MM.1S (cell line): ENCODE measurements around the gene MBTPS1.
A peak's percentile ranks its signal among the peaks of the same experiment; 100 is the strongest.

Source experiments
- DNase-seq: peaks from one replicate; pipeline ENCODE4 v3.0.0-alpha.2; 2015
- H2AFZ ChIP-seq: fragments of 300-600 bp; sonication (generic); 2 replicates; pipeline ENCODE4 v1.6.0; 2016; ENCODE audit warnings: antibody characterized with exemption, low read length
- H3F3A ChIP-seq: fragments of 300-600 bp; sonication (generic); 2 replicates; pipeline ENCODE4 v1.6.1; 2016; ENCODE audit warnings: mild to moderate bottlenecking, antibody characterized with exemption, low read length, moderate library complexity, mixed read lengths; ENCODE audit not compliant: insufficient read depth
- H3K27ac ChIP-seq: fragments of 300-600 bp; sonication (generic); 2 replicates; pipeline ENCODE4 v1.5.1; 2016; ENCODE audit warnings: mild to moderate bottlenecking, low read length
- H3K27me3 ChIP-seq: fragments of 300-600 bp; sonication (generic); replicated peaks from 2 replicates; pipeline ENCODE4 v1.6.0; 2016; ENCODE audit warnings: low read length; ENCODE audit not compliant: insufficient read depth
- H3K36me3 ChIP-seq: fragments of 300-600 bp; sonication (generic); replicated peaks from 2 replicates; pipeline ENCODE4 v1.6.1; 2016; ENCODE audit warnings: mild to moderate bottlenecking, low read length, mixed read lengths; ENCODE audit not compliant: insufficient read depth
- H3K4me1 ChIP-seq: fragments of 300-600 bp; sonication (generic); 2 replicates; pipeline ENCODE4 v1.6.1; 2016; ENCODE audit warnings: low read length, mixed read lengths
- H3K4me2 ChIP-seq: fragments of 300-600 bp; sonication (generic); 2 replicates; pipeline ENCODE4 v1.6.0; 2016; ENCODE audit warnings: low read depth, low read length
- H3K4me3 ChIP-seq: fragments of 300-600 bp; sonication (generic); 2 replicates; pipeline ENCODE4 v1.5.1; 2016; ENCODE audit warnings: low read length, mixed read lengths
- H3K79me2 ChIP-seq: fragments of 300-600 bp; sonication (generic); 2 replicates; pipeline ENCODE4 v1.6.1; 2016; ENCODE audit warnings: mixed run types, low read length, mixed read lengths
- H3K9ac ChIP-seq: fragments of 300-600 bp; sonication (generic); 2 replicates; pipeline ENCODE4 v1.6.1; 2016; ENCODE audit warnings: low read length, mixed read lengths
- H3K9me2 ChIP-seq: fragments of 300-600 bp; sonication (generic); replicated peaks from 2 replicates; pipeline ENCODE4 v1.6.1; 2016; ENCODE audit warnings: mild to moderate bottlenecking, low read length, mixed read lengths; ENCODE audit not compliant: insufficient read depth
- H3K9me3 ChIP-seq: fragments of 300-600 bp; sonication (generic); replicated peaks from 2 replicates; pipeline ENCODE4 v1.6.1; 2016; ENCODE audit warnings: mild to moderate bottlenecking, low read length, mixed read lengths; ENCODE audit not compliant: insufficient read depth
- H4K20me1 ChIP-seq: fragments of 300-600 bp; sonication (generic); 2 replicates; pipeline ENCODE4 v1.6.1; 2016; ENCODE audit warnings: mild to moderate bottlenecking, low read length, moderate library complexity, mixed read lengths; ENCODE audit not compliant: insufficient read depth
- CTCF ChIP-seq: fragments of 300-600 bp; sonication (generic); IDR thresholded peaks from 2 replicates; pipeline ENCODE4 v1.5.1; 2016; ENCODE audit warnings: antibody characterized with exemption, low read length, mixed read lengths
- EZH2 ChIP-seq: fragments of 300-600 bp; sonication (generic); optimal IDR thresholded peaks from 2 replicates; pipeline ENCODE3; 2017; ENCODE audit warnings: low read depth, mild to moderate bottlenecking, antibody characterized with exemption, low read length, mixed read lengths
- EZH2phosphoT487 ChIP-seq: fragments of 300-600 bp; sonication (generic); IDR thresholded peaks from 2 replicates; pipeline ENCODE4 v1.6.1; 2018; ENCODE audit warnings: antibody characterized with exemption, low read length

MBTPS1 gene

GRCh38 chr16:84098939-84099338, 17.8 kb downstream of the MBTPS1 start:
- peaks cover 4% of the 10 kb centered on the region for H3F3A ChIP-seq
- peak overlapping the region; percentile 23; the same call in 1 of the 2 replicates for H3K9ac ChIP-seq
- H3K9me2 ChIP-seq: no peaks in the 10 kb centered on the region
- no peaks in the 10 kb centered on the region for H3K36me3 ChIP-seq
- H4K20me1 ChIP-seq: no peaks in the 10 kb centered on the region
- H3K4me3 ChIP-seq: no peak overlapping the region
- H3K79me2 ChIP-seq: peaks cover 74% of the 10 kb centered on the region
- no peaks in the 10 kb centered on the region for H3K27me3 ChIP-seq
- TF ChIP-seq EZH2 (no peak), EZH2phosphoT487 (no peak), CTCF (no peak)
- no peak overlapping the region for H2AFZ ChIP-seq
- 0 out of 2 replicates have a peak, but pooled peaks cover 9% of the 10 kb centered on the region for H3K4me1 ChIP-seq
- no peaks in the 10 kb centered on the region for H3K9me3 ChIP-seq
- DNase-seq: no peak
- no peak overlapping the region for H3K4me2 ChIP-seq
- H3K27ac ChIP-seq: peak overlapping the region; percentile 96

DNA sequence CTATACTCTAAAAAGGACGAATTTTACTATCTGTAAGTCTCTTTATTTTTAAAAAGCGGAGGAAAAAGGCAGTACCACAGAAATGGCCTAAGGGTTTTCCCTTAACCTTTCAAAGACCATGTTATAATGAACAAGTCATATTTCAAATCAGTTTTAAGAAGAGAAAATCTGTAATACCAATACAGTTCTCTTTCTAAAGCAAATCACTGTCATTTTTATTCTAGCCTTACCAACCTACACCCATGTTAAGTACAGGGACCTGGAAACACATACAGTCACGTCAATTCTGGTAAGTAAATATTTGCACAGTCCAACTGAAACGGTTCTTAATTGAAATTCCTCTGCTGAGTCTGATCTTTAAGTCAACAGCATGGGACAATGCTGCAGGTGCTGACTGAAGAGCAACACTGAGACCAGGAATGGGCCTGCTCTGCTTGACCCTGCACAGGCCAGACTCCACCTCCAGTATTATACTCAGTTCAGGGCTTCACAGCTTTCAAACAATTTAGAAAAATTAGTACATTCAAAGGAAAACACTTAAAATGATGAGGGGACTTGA, 20.2 kb downstream of the MBTPS1 start:
- Histone ChIP-seq H3K4me2 (no peak overlapping the region), H3K4me1 (0 out of 2 replicates have a peak, but pooled peaks cover 7% of the 10 kb centered on the region), H3K4me3 (no peak overlapping the region), H3K27me3 (no peaks in the 10 kb centered on the region), H3K36me3 (no peaks in the 10 kb centered on the region; the same call in 1 of the 2 replicates), H4K20me1 (no peaks in the 10 kb centered on the region), H3K27ac (no peak overlapping the region), H3F3A (peaks cover 4% of the 10 kb centered on the region), H3K9me2 (no peaks in the 10 kb centered on the region), H3K79me2 (peaks cover 57% of the 10 kb centered on the region), H3K9me3 (no peaks in the 10 kb centered on the region), H2AFZ (no peak overlapping the region), H3K9ac (no peak overlapping the region)
- DNase-seq: no peak
- TF ChIP-seq EZH2phosphoT487: no peak
- TF ChIP-seq EZH2: no peak
- no peak for TF ChIP-seq CTCF

DNA sequence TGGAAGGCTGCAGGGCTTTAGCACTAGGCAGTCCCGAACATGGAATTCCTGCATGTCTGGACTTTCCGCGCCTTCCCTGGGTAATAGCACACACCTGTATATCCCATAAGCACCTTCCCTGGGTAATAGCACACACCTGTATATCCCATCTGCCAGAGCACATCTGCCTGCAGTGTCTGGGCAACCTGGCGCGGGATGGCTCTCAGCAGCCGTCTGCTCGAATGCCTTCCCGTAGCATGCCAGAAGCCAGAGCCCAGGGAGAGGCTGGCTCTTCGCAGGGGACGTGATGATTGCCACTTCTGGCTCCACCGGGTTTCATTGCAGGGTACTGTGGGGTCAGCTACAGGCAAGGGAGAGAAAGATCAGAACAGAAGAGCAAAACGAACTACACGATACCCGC, 21.3 kb downstream of the MBTPS1 start:
- Histone ChIP-seq H3K36me3 (no peaks in the 10 kb centered on the region; the same call in 1 of the 2 replicates), H3K4me2 (no peak overlapping the region), H3K9me2 (no peaks in the 10 kb centered on the region), H3K27me3 (no peaks in the 10 kb centered on the region), H3K79me2 (peaks cover 51% of the 10 kb centered on the region), H3K4me3 (no peak overlapping the region), H4K20me1 (no peaks in the 10 kb centered on the region), H3K9me3 (no peaks in the 10 kb centered on the region), H3F3A (peaks cover 4% of the 10 kb centered on the region), H3K9ac (no peak overlapping the region), H3K27ac (no peak overlapping the region), H2AFZ (no peak overlapping the region), H3K4me1 (0 out of 2 replicates have a peak, but pooled peaks cover 7% of the 10 kb centered on the region)
- DNase-seq: no peak
- TF ChIP-seq EZH2phosphoT487 (no peak), CTCF (no peak), EZH2 (no peak)
